Lower leg skin (tissue), 4 donors: ENCODE results near the gene TBXAS1. TPM values are rescaled to one million over a fixed set of nuclear protein-coding genes. Genes with fewer than 3 reads are reported as not detected.

Experiments used
- DNase-seq, 2 donors: peaks; one replicate each; pipeline ENCODE4 v3.0.0-alpha.2; 2019; ENCODE audit warnings: low spot score in 2 of 2
- H3K4me3 ChIP-seq: fragments of 200-600 bp; sonication (generic); 2 replicates; pipeline ENCODE4 v1.5.1; 2017; ENCODE audit warnings: mild to moderate bottlenecking, low read depth; ENCODE audit not compliant: poor library complexity, severe bottlenecking
- POLR2A ChIP-seq, 2 donors: fragments of 450-650 bp; IDR thresholded peaks; one replicate each; pipeline ENCODE4 v1.6.1; 2016 to 2017; ENCODE audit warnings: antibody characterized with exemption in 2 of 2, mild to moderate bottlenecking in 1 of 2, moderate library complexity in 1 of 2
- WGBS, 2 donors: methylation state at CpG; one replicate each; pipeline ENCODE4 v1.1.5; 2018; 5-methylcytosine and 5-hydroxymethylcytosine counted together
- intact Hi-C: fragments of 100-400 bp; cut with DNase I; formaldehyde crosslinking; loops from one replicate; pipeline ENCODE4 v1.15.0; 2023; ENCODE audit warnings: low total_unique reads
- total RNA-seq, 4 donors: library from RNA; depleted of rRNA; stranded (reverse); fragments of >200 nt; gene quantifications; one replicate each; pipeline ENCODE4 v1.1.0, GENCODE V29; 2016
- TF ChIP-seq, protein P1 (sequence below), 3 donors: fragments of 450-650 bp; IDR thresholded peaks; one replicate each; pipeline ENCODE4 v1.5.1; 2016; ENCODE audit warnings: antibody characterized with exemption in 3 of 3, mild to moderate bottlenecking in 3 of 3, moderate library complexity in 2 of 3

The TBXAS1 gene
- total RNA-seq = 1 to 10 TPM in 3 of 4 donors, under 1 TPM in 1; 0.91 to 9.9 (median 2.4) TPM

DNA sequence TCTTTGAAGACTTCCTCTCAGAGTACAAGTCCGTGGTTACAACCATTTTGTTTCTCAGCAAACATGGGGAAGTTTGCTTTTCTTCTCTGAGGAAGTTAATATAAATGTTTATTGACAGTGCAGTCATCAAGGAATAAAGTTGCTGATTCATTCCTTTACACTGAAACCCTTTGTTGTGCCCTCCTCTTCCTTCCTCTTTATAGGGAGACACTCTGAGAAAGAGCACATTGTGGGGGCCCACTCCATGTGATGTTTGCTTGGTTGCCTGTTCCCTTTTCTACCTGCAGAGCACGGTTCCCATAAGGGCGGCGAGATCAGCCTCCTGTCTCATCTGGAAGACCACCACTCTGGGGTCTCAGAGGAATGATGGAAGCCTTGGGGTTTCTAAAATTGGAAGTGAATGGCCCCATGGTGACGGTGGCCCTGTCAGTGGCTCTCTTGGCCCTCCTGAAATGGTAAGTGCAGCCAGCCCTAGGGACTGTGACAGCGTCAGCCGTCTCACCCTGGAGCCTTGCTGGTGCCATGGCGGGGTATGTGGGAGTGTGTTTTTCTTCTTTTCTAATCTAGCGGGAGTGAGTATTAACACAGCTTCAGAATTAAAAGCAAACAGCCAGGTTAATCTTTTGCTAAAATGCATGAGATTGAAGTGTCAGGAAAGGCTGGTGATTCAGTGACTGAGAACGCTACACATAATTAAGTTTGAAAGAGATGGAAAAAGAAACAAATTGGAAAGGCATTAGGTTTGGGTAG, at the start of gene TBXAS1:
TSS of gene TBXAS1 (plus strand) at position 240 of the 750 bp plus-strand sequence. CDS start at position 367, 127 bp downstream.
- intact Hi-C loops = no loop called here
- TF ChIP-seq, protein P1, sequence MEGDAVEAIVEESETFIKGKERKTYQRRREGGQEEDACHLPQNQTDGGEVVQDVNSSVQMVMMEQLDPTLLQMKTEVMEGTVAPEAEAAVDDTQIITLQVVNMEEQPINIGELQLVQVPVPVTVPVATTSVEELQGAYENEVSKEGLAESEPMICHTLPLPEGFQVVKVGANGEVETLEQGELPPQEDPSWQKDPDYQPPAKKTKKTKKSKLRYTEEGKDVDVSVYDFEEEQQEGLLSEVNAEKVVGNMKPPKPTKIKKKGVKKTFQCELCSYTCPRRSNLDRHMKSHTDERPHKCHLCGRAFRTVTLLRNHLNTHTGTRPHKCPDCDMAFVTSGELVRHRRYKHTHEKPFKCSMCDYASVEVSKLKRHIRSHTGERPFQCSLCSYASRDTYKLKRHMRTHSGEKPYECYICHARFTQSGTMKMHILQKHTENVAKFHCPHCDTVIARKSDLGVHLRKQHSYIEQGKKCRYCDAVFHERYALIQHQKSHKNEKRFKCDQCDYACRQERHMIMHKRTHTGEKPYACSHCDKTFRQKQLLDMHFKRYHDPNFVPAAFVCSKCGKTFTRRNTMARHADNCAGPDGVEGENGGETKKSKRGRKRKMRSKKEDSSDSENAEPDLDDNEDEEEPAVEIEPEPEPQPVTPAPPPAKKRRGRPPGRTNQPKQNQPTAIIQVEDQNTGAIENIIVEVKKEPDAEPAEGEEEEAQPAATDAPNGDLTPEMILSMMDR (IDR thresholded peaks at IDR 0.05) = no peak
- no peak for TF ChIP-seq POLR2A (IDR thresholded peaks at IDR 0.05)
- DNase-seq = peak; percentile 31 to 75
- no peak within 1 kb of the TSS for H3K4me3 ChIP-seq
- WGBS, 2 donors = 82 to 87% methylated on average over 10 of the region's 10 CpGs

DNA sequence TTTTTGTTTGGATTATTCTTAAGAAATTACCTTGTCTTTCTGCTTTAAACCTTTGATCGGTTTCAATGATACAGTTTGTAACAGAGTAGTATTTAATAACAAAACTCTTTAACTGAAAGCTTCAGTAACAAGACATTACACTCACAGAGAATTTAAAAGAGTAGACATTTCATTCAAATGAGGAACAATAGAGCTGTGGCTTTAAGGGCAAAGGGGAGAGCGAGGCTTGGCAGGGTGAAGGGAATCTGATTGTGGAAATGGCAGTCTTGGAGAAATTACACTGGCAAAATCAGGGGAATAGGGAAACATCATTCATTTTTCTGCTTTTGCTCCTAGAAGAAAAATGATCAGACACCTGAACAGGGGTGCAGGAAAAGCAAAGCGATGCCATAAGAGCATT, 46.1 kb upstream of the TBXAS1 start:
- DNase-seq = no peak
- no peak for TF ChIP-seq POLR2A (IDR thresholded peaks at IDR 0.05)
- TF ChIP-seq, protein P1 (IDR thresholded peaks at IDR 0.05) = no peak
- intact Hi-C loops = no loop called here
- WGBS, 2 donors = 86 to 94% methylated on average over 3 of the region's 3 CpGs
- H3K4me3 ChIP-seq = no peak overlapping the region

- 28 to 29% methylated on average over 3 of the region's 3 CpGs for WGBS, 2 donors
- DNase-seq = no peak
- TF ChIP-seq, protein P1 (IDR thresholded peaks at IDR 0.05) = no peak
- intact Hi-C loops = no loop called here
- no peak overlapping the region for H3K4me3 ChIP-seq
These were observed 45.2 kb upstream of the TBXAS1 start for GRCh38 chr7:139783647-139784385.

GRCh38 chr7:139784648-139785047, 44.4 kb upstream of the TBXAS1 start:
- no peak overlapping the region for H3K4me3 ChIP-seq
- intact Hi-C loops = no loop called here
- TF ChIP-seq, protein P1 (IDR thresholded peaks at IDR 0.05) = no peak
- TF ChIP-seq POLR2A (IDR thresholded peaks at IDR 0.05) = no peak
- DNase-seq = no peak
- 55 to 60% methylated on average over 3 of the region's 3 CpGs for WGBS, 2 donors

DNA sequence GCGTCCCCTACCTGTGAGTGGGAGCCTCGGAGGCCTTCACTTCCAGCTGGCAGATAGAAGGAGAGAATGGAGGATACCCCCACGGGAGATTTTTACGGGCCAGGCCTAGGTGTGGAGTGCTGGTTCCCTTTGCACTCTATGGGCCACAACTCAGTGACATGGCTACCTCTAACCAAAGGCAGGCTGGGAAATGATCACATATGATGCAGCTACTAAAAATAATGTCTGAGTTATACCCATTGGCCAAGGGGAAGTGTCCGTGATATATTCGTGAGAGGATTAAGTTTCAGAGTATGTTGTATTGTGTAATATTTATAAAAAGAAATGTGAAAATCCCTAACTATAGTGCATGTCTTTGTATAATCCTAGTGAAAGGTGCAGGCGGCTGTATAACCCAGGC, 37.7 kb upstream of the TBXAS1 start:
- no peak overlapping the region for H3K4me3 ChIP-seq
- WGBS, 2 donors = 90 to 94% methylated on average over 7 of the region's 7 CpGs
- intact Hi-C loops = no loop called here
- TF ChIP-seq, protein P1 (IDR thresholded peaks at IDR 0.05) = no peak
- no peak for TF ChIP-seq POLR2A (IDR thresholded peaks at IDR 0.05)
- no peak for DNase-seq
